ENCODE data around the gene MDFIC.

MDFIC gene

DNA sequence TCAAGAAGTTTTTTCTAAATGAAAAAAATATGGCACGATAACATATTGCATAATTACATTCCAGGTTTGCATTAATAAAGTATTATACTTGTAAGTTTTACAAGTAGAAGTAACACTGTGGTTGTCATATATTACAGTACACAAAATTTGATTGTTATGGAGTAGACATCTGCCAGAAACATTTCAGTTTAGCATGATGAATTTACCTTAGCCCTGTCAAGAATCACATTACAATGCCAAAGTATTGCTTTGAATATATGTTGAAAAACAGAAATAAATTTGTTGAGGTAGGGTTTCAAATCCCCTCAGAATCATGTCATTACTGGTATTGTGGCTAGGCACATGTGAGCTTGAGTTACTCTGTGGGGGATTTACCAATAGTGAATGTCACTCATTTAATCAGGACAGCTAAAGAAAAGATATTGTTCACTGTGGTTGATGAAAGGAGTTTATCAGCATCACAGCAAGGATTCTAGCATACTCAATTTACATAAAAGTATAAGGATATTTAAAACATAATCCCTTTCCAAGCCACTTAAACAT is 112.1 kb downstream of the MDFIC start:
- Histone ChIP-seq H4K12ac (ENCODE audit: low read depth, low read length) (no peak overlapping the region), H2AFZ (ENCODE audit: insufficient read depth, low read length, poor library complexity) (no peak overlapping the region), H4K91ac (ENCODE audit: low read depth, low read length) (no peak overlapping the region), H3K14ac (ENCODE audit: low read length) (no peak overlapping the region), H3K4me3 (ENCODE audit: low read depth, low read length) (no peak overlapping the region), H3K4me1 (ENCODE audit: control insufficient read depth in 1 of 2, insufficient read depth in 2 of 2, low read length in 2 of 2) (peaks cover 0 to 3% of the 10 kb centered on the region in 2 experiments), H2BK5ac (ENCODE audit: low read depth, low read length, poor library complexity) (no peak overlapping the region), H3K4ac (ENCODE audit: low read depth, low read length) (no peak overlapping the region), H2AK5ac (ENCODE audit: low read length) (no peak overlapping the region), H3K79me2 (ENCODE audit: control insufficient read depth, insufficient read depth, low read length, poor library complexity) (no peaks in the 10 kb centered on the region), H3K23ac (ENCODE audit: low read length) (no peak overlapping the region), H3K27ac (ENCODE audit: low read depth, low read length) (no peak overlapping the region), H3K79me1 (ENCODE audit: low read length) (no peaks in the 10 kb centered on the region), H2BK120ac (ENCODE audit: insufficient read depth, low read length, poor library complexity) (no peak overlapping the region), H3K4me2 (ENCODE audit: low read length) (no peak overlapping the region), H4K8ac (ENCODE audit: low read depth, low read length) (no peak overlapping the region), H3K27me3 (ENCODE audit: insufficient read depth, low read length) (no peaks in the 10 kb centered on the region), H3K9ac (ENCODE audit: low read length) (no peak overlapping the region), H3K9me3 (ENCODE audit: insufficient read depth, low read depth, low read length) (no peaks in the 10 kb centered on the region), H3K18ac (ENCODE audit: low read length) (no peak overlapping the region), H2BK12ac (ENCODE audit: low read length) (no peak overlapping the region), H3K36me3 (ENCODE audit: control insufficient read depth in 1 of 2, insufficient read depth in 2 of 2, low read length in 2 of 2) (no peaks in the 10 kb centered on the region)
- no peak for DNase-seq
- WGBS (ENCODE audit: extremely low coverage, insufficient coverage, insufficient read length) = no CpG with 5 or more reads among the region's 1 CpG

DNA sequence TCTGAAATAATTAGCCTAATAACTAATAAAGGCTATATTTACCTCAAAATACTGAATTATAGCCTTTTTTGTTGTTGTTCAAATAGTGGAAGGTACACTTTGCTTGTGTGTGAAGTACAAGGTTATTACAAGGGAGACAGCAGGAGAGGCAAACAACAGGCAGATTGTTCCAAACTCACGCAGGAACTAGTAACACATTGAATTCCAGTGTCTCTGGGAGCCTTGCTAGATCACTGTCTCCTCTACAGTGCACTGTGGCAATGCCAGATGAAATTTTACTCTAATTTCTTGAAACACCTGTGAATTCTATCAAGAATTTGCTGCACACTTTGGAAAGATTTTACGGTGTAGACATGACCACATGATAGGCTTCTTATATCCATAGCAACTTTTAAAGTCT is 112.6 kb downstream of the MDFIC start:
- Histone ChIP-seq H4K12ac (ENCODE audit: low read depth, low read length) (no peak overlapping the region), H3K36me3 (ENCODE audit: control insufficient read depth in 1 of 2, insufficient read depth in 2 of 2, low read length in 2 of 2) (no peaks in the 10 kb centered on the region), H3K27ac (ENCODE audit: low read depth, low read length) (no peak overlapping the region), H2AK5ac (ENCODE audit: low read length) (no peak overlapping the region), H2AFZ (ENCODE audit: insufficient read depth, low read length, poor library complexity) (no peak overlapping the region), H4K8ac (ENCODE audit: low read depth, low read length) (no peak overlapping the region), H3K4me2 (ENCODE audit: low read length) (no peak overlapping the region), H2BK120ac (ENCODE audit: insufficient read depth, low read length, poor library complexity) (no peak overlapping the region), H3K27me3 (ENCODE audit: insufficient read depth, low read length) (no peaks in the 10 kb centered on the region), H3K14ac (ENCODE audit: low read length) (no peak overlapping the region), H2BK12ac (ENCODE audit: low read length) (no peak overlapping the region), H3K79me2 (ENCODE audit: control insufficient read depth, insufficient read depth, low read length, poor library complexity) (no peaks in the 10 kb centered on the region), H3K9me3 (ENCODE audit: insufficient read depth, low read depth, low read length) (no peaks in the 10 kb centered on the region), H3K4me3 (ENCODE audit: low read depth, low read length) (no peak overlapping the region), H3K18ac (ENCODE audit: low read length) (no peak overlapping the region), H3K4me1 (ENCODE audit: control insufficient read depth in 1 of 2, insufficient read depth in 2 of 2, low read length in 2 of 2) (peaks cover 0 to 3% of the 10 kb centered on the region in 2 experiments), H3K4ac (ENCODE audit: low read depth, low read length) (no peak overlapping the region), H2BK5ac (ENCODE audit: low read depth, low read length, poor library complexity) (no peak overlapping the region), H3K23ac (ENCODE audit: low read length) (no peak overlapping the region), H4K91ac (ENCODE audit: low read depth, low read length) (no peak overlapping the region), H3K79me1 (ENCODE audit: low read length) (no peaks in the 10 kb centered on the region), H3K9ac (ENCODE audit: low read length) (no peak overlapping the region)
- WGBS (ENCODE audit: extremely low coverage, insufficient coverage, insufficient read length) = no CpG with 5 or more reads among the region's 2 CpGs
- DNase-seq = no peak

- Histone ChIP-seq H2BK12ac (ENCODE audit: low read length) (no peak overlapping the region), H3K4ac (ENCODE audit: low read depth, low read length) (no peak overlapping the region), H3K79me2 (ENCODE audit: control insufficient read depth, insufficient read depth, low read length, poor library complexity) (no peaks in the 10 kb centered on the region), H3K18ac (ENCODE audit: low read length) (no peak overlapping the region), H3K27ac (ENCODE audit: low read depth, low read length) (no peak overlapping the region), H2AFZ (ENCODE audit: insufficient read depth, low read length, poor library complexity) (no peak overlapping the region), H3K27me3 (ENCODE audit: insufficient read depth, low read length) (no peaks in the 10 kb centered on the region), H3K9ac (ENCODE audit: low read length) (no peak overlapping the region), H3K4me2 (ENCODE audit: low read length) (no peak overlapping the region), H3K9me3 (ENCODE audit: insufficient read depth, low read depth, low read length) (no peaks in the 10 kb centered on the region), H3K4me1 (ENCODE audit: control insufficient read depth in 1 of 2, insufficient read depth in 2 of 2, low read length in 2 of 2) (peaks cover 0 to 3% of the 10 kb centered on the region in 2 experiments), H3K79me1 (ENCODE audit: low read length) (no peaks in the 10 kb centered on the region), H3K36me3 (ENCODE audit: control insufficient read depth in 1 of 2, insufficient read depth in 2 of 2, low read length in 2 of 2) (no peaks in the 10 kb centered on the region), H4K91ac (ENCODE audit: low read depth, low read length) (no peak overlapping the region), H3K4me3 (ENCODE audit: low read depth, low read length) (no peak overlapping the region), H3K23ac (ENCODE audit: low read length) (no peak overlapping the region), H2AK5ac (ENCODE audit: low read length) (no peak overlapping the region), H4K12ac (ENCODE audit: low read depth, low read length) (no peak overlapping the region), H2BK120ac (ENCODE audit: insufficient read depth, low read length, poor library complexity) (no peak overlapping the region), H4K8ac (ENCODE audit: low read depth, low read length) (no peak overlapping the region), H2BK5ac (ENCODE audit: low read depth, low read length, poor library complexity) (no peak overlapping the region), H3K14ac (ENCODE audit: low read length) (no peak overlapping the region)
- WGBS (ENCODE audit: extremely low coverage, insufficient coverage, insufficient read length) = no CpG with 5 or more reads among the region's 2 CpGs
- no peak for DNase-seq
Measured at GRCh38 chr7:115037128-115037802, 115.4 kb downstream of the MDFIC start.

DNA sequence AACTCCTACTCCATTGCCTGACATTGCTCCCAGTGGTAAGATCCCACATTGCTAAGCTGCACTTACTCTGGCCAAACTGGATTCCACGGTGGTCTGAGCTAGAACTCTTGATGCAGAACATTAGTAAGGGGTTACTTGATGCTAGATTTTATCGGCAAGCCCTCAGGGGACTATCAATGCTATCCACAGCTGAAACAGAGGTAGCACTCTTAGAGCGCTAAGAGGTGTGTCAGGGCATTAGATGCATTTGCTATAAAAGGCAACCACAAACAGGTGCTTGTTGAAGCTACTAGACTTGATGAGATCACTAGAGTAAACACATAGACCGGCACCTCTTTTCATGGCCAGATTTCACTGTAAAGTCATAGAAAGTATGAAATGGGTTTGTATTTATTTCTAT is 116.3 kb downstream of the MDFIC start:
- H3K9ac ChIP-seq (ENCODE audit: low read length) = no peak overlapping the region
- H3K23ac ChIP-seq (ENCODE audit: low read length) = peak overlapping the region; percentile 99
- H3K79me1 ChIP-seq (ENCODE audit: low read length) = no peaks in the 10 kb centered on the region
- no peak overlapping the region for H3K4me3 ChIP-seq (ENCODE audit: low read depth, low read length)
- H2AFZ ChIP-seq (ENCODE audit: insufficient read depth, low read length, poor library complexity) = no peak overlapping the region
- no peak overlapping the region for H4K91ac ChIP-seq (ENCODE audit: low read depth, low read length)
- no peak overlapping the region for H3K14ac ChIP-seq (ENCODE audit: low read length)
- H3K4ac ChIP-seq (ENCODE audit: low read depth, low read length) = no peak overlapping the region
- no CpG with 5 or more reads among the region's 4 CpGs for WGBS (ENCODE audit: extremely low coverage, insufficient coverage, insufficient read length)
- no peak overlapping the region for H3K27ac ChIP-seq (ENCODE audit: low read depth, low read length)
- no peak overlapping the region for H4K8ac ChIP-seq (ENCODE audit: low read depth, low read length)
- H2BK5ac ChIP-seq (ENCODE audit: low read depth, low read length, poor library complexity) = no peak overlapping the region
- H3K36me3 ChIP-seq (ENCODE audit: control insufficient read depth in 1 of 2, insufficient read depth in 2 of 2, low read length in 2 of 2) = no peaks in the 10 kb centered on the region
- no peak for DNase-seq
- H3K18ac ChIP-seq (ENCODE audit: low read length) = no peak overlapping the region
- peaks cover 0 to 3% of the 10 kb centered on the region in 2 experiments for H3K4me1 ChIP-seq (ENCODE audit: control insufficient read depth in 1 of 2, insufficient read depth in 2 of 2, low read length in 2 of 2)
- H3K79me2 ChIP-seq (ENCODE audit: control insufficient read depth, insufficient read depth, low read length, poor library complexity) = no peaks in the 10 kb centered on the region
- H2BK12ac ChIP-seq (ENCODE audit: low read length) = no peak overlapping the region
- H3K4me2 ChIP-seq (ENCODE audit: low read length) = no peak overlapping the region
- H3K9me3 ChIP-seq (ENCODE audit: insufficient read depth, low read depth, low read length) = no peaks in the 10 kb centered on the region
- H2BK120ac ChIP-seq (ENCODE audit: insufficient read depth, low read length, poor library complexity) = no peak overlapping the region
- H2AK5ac ChIP-seq (ENCODE audit: low read length) = no peak overlapping the region
- no peak overlapping the region for H4K12ac ChIP-seq (ENCODE audit: low read depth, low read length)
- H3K27me3 ChIP-seq (ENCODE audit: insufficient read depth, low read length) = no peaks in the 10 kb centered on the region

Data from trophoblast cell (in vitro differentiated cells and primary cell).